VCaP (cell line): Measurements from ENCODE around the gene CDH4.

ENCODE experiments used
- H3K27ac ChIP-seq: fragments of 450-650 bp; 2 replicates; pipeline ENCODE4 v1.5.1; 2017
- CTCF ChIP-seq: fragments of 450-650 bp; conservative IDR thresholded peaks from 2 replicates; pipeline ENCODE4 v1.5.1; 2017; ENCODE audit warnings: mild to moderate bottlenecking, moderate library complexity

The CDH4 gene

GRCh38 chr20:61974357-61974665 lies 722.2 kb downstream of the CDH4 start:
- no peak for TF ChIP-seq CTCF

GRCh38 chr20:61975407-61976129 lies 723.5 kb downstream of the CDH4 start:
- peak overlapping the region; percentile 29; the same call in 1 of the 2 replicates for H3K27ac ChIP-seq
- TF ChIP-seq CTCF = no peak

More at GRCh38 chr20:61974357-61974665, 722.2 kb downstream of the CDH4 start:
- no peak overlapping the region for H3K27ac ChIP-seq

GRCh38 chr20:61976263-61976643 lies 724.2 kb downstream of the CDH4 start:
- H3K27ac ChIP-seq = peak overlapping the region; percentile 29
- no peak for TF ChIP-seq CTCF

- no peak for TF ChIP-seq CTCF
- peak overlapping the region; percentile 29 for H3K27ac ChIP-seq
These were observed 724.8 kb downstream of the CDH4 start for GRCh38 chr20:61976644-61977418.

GRCh38 chr20:61977419-61977786 lies 725.3 kb downstream of the CDH4 start:
- TF ChIP-seq CTCF = no peak
- no peak overlapping the region for H3K27ac ChIP-seq

- no peak overlapping the region for H3K27ac ChIP-seq
- TF ChIP-seq CTCF = no peak
These were observed 726.4 kb downstream of the CDH4 start for GRCh38 chr20:61978491-61978890.

- no peak for TF ChIP-seq CTCF
- H3K27ac ChIP-seq = no peak overlapping the region
These were observed 727.0 kb downstream of the CDH4 start for GRCh38 chr20:61979090-61979489.
